Caco-2 (cell line): ENCODE data around the gene COX7B2. TPM values are rescaled to one million over a fixed set of nuclear protein-coding genes. Genes with fewer than 3 reads are reported as not detected.

Experiments
- BruUV-seq: library from RNA; stranded (reverse); fragments of 400-500 nt; replicated peaks from 2 replicates; lab custom pipeline; 2021; lab: Mats Ljungman, UMichigan
- CTCF ChIA-PET: fragments of 300-600 bp; sonication (Branson Sonifier 250); formaldehyde crosslinking; loops from one replicate; lab custom pipeline; 2022; ENCODE audit warnings: antibody characterized with exemption; lab: Charles Lee
- POLR2A ChIA-PET: fragments of 300-600 bp; sonication (Branson Sonifier 250); formaldehyde crosslinking; loops from one replicate; lab custom pipeline; 2022; ENCODE audit warnings: antibody characterized with exemption; lab: Charles Lee
- DNase-seq, 2 experiments: peaks; one replicate each; pipeline versions ENCODE4 v3.0.0 to v3.0.0-alpha.2; 2020 to 2022
- H3K27me3 ChIP-seq: replicated peaks from 2 replicates; pipeline ENCODE4 v1.6.0; 2011; ENCODE audit warnings: low read length; ENCODE audit not compliant: control insufficient read depth, insufficient read depth
- H3K36me3 ChIP-seq: 2 replicates; pipeline ENCODE4 v1.5.1; 2011; ENCODE audit warnings: low read length; ENCODE audit not compliant: control insufficient read depth, insufficient read depth
- H3K4me1 ChIP-seq: fragments of 250-450 bp; sonication (Bioruptor Pico); 2 replicates; pipeline ENCODE4 v1.5.1; 2020; ENCODE audit warnings: mild to moderate bottlenecking
- H3K4me3 ChIP-seq: 2 replicates; pipeline ENCODE4 v1.5.1; 2011; ENCODE audit warnings: low read depth, mild to moderate bottlenecking, control low read depth, low read length
- H3K9me3 ChIP-seq: fragments of 250-450 bp; sonication (Bioruptor Pico); 2 replicates; pipeline ENCODE4 v1.5.1; 2020; ENCODE audit warnings: mild to moderate bottlenecking, moderate library complexity
- H3K27ac Mint-ChIP-seq: one replicate; pipeline ENCODE4 v1.8.0; 2022; ENCODE audit warnings: mixed read lengths; ENCODE audit not compliant: unreplicated experiment
- H3K27me3 Mint-ChIP-seq: one replicate; pipeline ENCODE4 v1.8.0; 2022; ENCODE audit warnings: mixed read lengths; ENCODE audit not compliant: insufficient read depth, unreplicated experiment
- H3K36me3 Mint-ChIP-seq: one replicate; pipeline ENCODE4 v1.8.0; 2022; ENCODE audit warnings: mild to moderate bottlenecking, mixed read lengths; ENCODE audit not compliant: insufficient read depth, unreplicated experiment
- H3K4me1 Mint-ChIP-seq: one replicate; pipeline ENCODE4 v1.8.0; 2022; ENCODE audit warnings: low read depth, mixed read lengths; ENCODE audit not compliant: unreplicated experiment
- H3K4me3 Mint-ChIP-seq: one replicate; pipeline ENCODE4 v1.8.0; 2022; ENCODE audit warnings: mild to moderate bottlenecking, moderate library complexity, mixed read lengths; ENCODE audit not compliant: unreplicated experiment
- H3K9me3 Mint-ChIP-seq: one replicate; pipeline ENCODE4 v1.8.0; 2022; ENCODE audit warnings: mixed read lengths; ENCODE audit not compliant: unreplicated experiment
- CTCF ChIP-seq, 2 experiments: fragments of 200-600 bp in 1 of 2; IDR thresholded peaks; 1 replicate in 1 of 2; 2 replicates in 1 of 2; pipeline versions ENCODE4 v1.5.1 to v1.8.0; 2011 to 2022; ENCODE audit warnings: antibody characterized with exemption in 1 of 2, control low read depth in 1 of 2, inconsistent platforms in 1 of 2, low read depth in 1 of 2, low read length in 1 of 2, mild to moderate bottlenecking in 1 of 2, moderate library complexity in 1 of 2; ENCODE audit not compliant: insufficient read depth in 1 of 2, severe bottlenecking in 1 of 2, unreplicated experiment in 1 of 2
- intact Hi-C: fragments of 100-400 bp; cut with micrococcal nuclease; formaldehyde crosslinking; loops from one replicate; pipeline ENCODE4 v1.10.0; 2022; ENCODE audit not compliant: unreplicated experiment
- total RNA-seq: library from RNA; stranded (reverse); gene quantifications from 2 replicates; pipeline ENCODE4 v1.2.3, GENCODE V29; 2022

The COX7B2 gene
- total RNA-seq, 1 experiment from 2014 or later: not detected

- no peaks in the 10 kb centered on the region for H3K4me1 Mint-ChIP-seq
- intact Hi-C loops: no loop called here
Observed at GRCh38 chr4:46946919-46947536, 38.0 kb upstream of the COX7B2 start.

GRCh38 chr4:46945062-46945461 is 36.0 kb upstream of the COX7B2 start:
- Mint-ChIP-seq H3K27ac (no peak overlapping the region), H3K4me3 (no peak overlapping the region), H3K36me3 (no peaks in the 10 kb centered on the region), H3K9me3 (peaks cover 15% of the 10 kb centered on the region), H3K4me1 (no peaks in the 10 kb centered on the region), H3K27me3 (no peaks in the 10 kb centered on the region)
- POLR2A ChIA-PET: no interaction called here
- no peaks in the 10 kb centered on the region for H3K36me3 ChIP-seq
- no peak overlapping the region for H3K4me3 ChIP-seq
- CTCF ChIA-PET: no interaction called here
- H3K4me1 ChIP-seq: no peaks in the 10 kb centered on the region
- H3K9me3 ChIP-seq: no peaks in the 10 kb centered on the region
- intact Hi-C loops: no loop called here
- no peak for DNase-seq
- no TSS peak for BruUV-seq
- TF ChIP-seq CTCF (IDR thresholded peaks at IDR 0.05; ENCODE audit: insufficient read depth in 1 of 2, low read depth in 1 of 2, low read length in 1 of 2, severe bottlenecking in 1 of 2, unreplicated experiment in 1 of 2): no peak
- no peaks in the 10 kb centered on the region for H3K27me3 ChIP-seq

More at GRCh38 chr4:46946919-46947536, 38.0 kb upstream of the COX7B2 start:
- POLR2A ChIA-PET: no interaction called here
- H3K27me3 ChIP-seq: no peaks in the 10 kb centered on the region
- no peak overlapping the region for H3K4me3 ChIP-seq
- H3K27me3 Mint-ChIP-seq: no peaks in the 10 kb centered on the region
- DNase-seq: no peak
- H3K9me3 Mint-ChIP-seq: peaks cover 12% of the 10 kb centered on the region
- H3K9me3 ChIP-seq: no peaks in the 10 kb centered on the region
- TF ChIP-seq CTCF (IDR thresholded peaks at IDR 0.05; ENCODE audit: insufficient read depth in 1 of 2, low read depth in 1 of 2, low read length in 1 of 2, severe bottlenecking in 1 of 2, unreplicated experiment in 1 of 2): no peak
- no peaks in the 10 kb centered on the region for H3K36me3 ChIP-seq
- CTCF ChIA-PET: no interaction called here
- BruUV-seq: no TSS peak
- no peak overlapping the region for H3K4me3 Mint-ChIP-seq
- H3K4me1 ChIP-seq: no peaks in the 10 kb centered on the region
- H3K27ac Mint-ChIP-seq: no peak overlapping the region
- no peaks in the 10 kb centered on the region for H3K36me3 Mint-ChIP-seq

GRCh38 chr4:46944345-46944744 is 35.3 kb upstream of the COX7B2 start:
- no peak for TF ChIP-seq CTCF (IDR thresholded peaks at IDR 0.05; ENCODE audit: insufficient read depth in 1 of 2, low read depth in 1 of 2, low read length in 1 of 2, severe bottlenecking in 1 of 2, unreplicated experiment in 1 of 2)
- Mint-ChIP-seq H3K9me3 (peaks cover 15% of the 10 kb centered on the region), H3K27me3 (no peaks in the 10 kb centered on the region), H3K36me3 (no peaks in the 10 kb centered on the region), H3K27ac (no peak overlapping the region), H3K4me3 (no peak overlapping the region), H3K4me1 (no peaks in the 10 kb centered on the region)
- Histone ChIP-seq H3K4me1 (no peaks in the 10 kb centered on the region), H3K36me3 (no peaks in the 10 kb centered on the region), H3K27me3 (no peaks in the 10 kb centered on the region), H3K9me3 (no peaks in the 10 kb centered on the region), H3K4me3 (no peak overlapping the region)
- CTCF ChIA-PET: no interaction called here
- intact Hi-C loops: no loop called here
- BruUV-seq: no TSS peak
- POLR2A ChIA-PET: no interaction called here
- DNase-seq: no peak
